Mesenchymal stem cell (in vitro differentiated cells and primary cell): ENCODE data around the gene TRIM74.
A peak's percentile ranks its signal among the peaks of the same experiment; 100 is the strongest.
"Not testable (repeated sequence)": the region's sequence is repeated elsewhere in the genome, so short reads cannot be mapped to it uniquely, and the experiment has no call there.

ENCODE experiments used
- DNase-seq: peaks from one replicate; pipeline ENCODE4 v3.0.0-alpha.2; 2013
- H2AFZ ChIP-seq: one replicate; pipeline ENCODE4 v1.6.1; 2013; ENCODE audit warnings: low read depth, mild to moderate bottlenecking, control low read depth, inconsistent platforms, low read length, moderate library complexity
- H2AK5ac ChIP-seq: 2 replicates; pipeline ENCODE4 v1.6.1; 2013; ENCODE audit warnings: low read length, moderate library complexity, mild to moderate bottlenecking, inconsistent platforms; ENCODE audit not compliant: severe bottlenecking
- H2BK120ac ChIP-seq: one replicate; pipeline ENCODE4 v1.6.1; 2013; ENCODE audit warnings: low read depth, mild to moderate bottlenecking, inconsistent platforms, low read length, moderate library complexity
- H2BK12ac ChIP-seq, 2 experiments: one replicate each; pipeline ENCODE4 v1.6.1; 2013; ENCODE audit warnings: inconsistent platforms in 2 of 2, low read length in 2 of 2, mild to moderate bottlenecking in 2 of 2, moderate library complexity in 2 of 2, control low read depth in 1 of 2
- H2BK15ac ChIP-seq: one replicate; pipeline ENCODE4 v1.6.1; 2013; ENCODE audit warnings: mild to moderate bottlenecking, low read depth, inconsistent platforms; ENCODE audit not compliant: poor library complexity, severe bottlenecking
- H2BK5ac ChIP-seq: 2 replicates; pipeline ENCODE4 v1.6.1; 2013; ENCODE audit warnings: low read depth, mild to moderate bottlenecking, low read length, control low read depth, inconsistent platforms; ENCODE audit not compliant: poor library complexity, severe bottlenecking
- H3K14ac ChIP-seq, 2 experiments: one replicate each; pipeline ENCODE4 v1.6.1; 2013; ENCODE audit warnings: inconsistent platforms in 2 of 2, low read length in 2 of 2, control low read depth in 1 of 2, mild to moderate bottlenecking in 1 of 2, moderate library complexity in 1 of 2
- H3K18ac ChIP-seq, 2 experiments: one replicate each; pipeline ENCODE4 v1.6.1; 2013; ENCODE audit warnings: inconsistent platforms in 2 of 2, low read length in 2 of 2, control low read depth in 1 of 2, low read depth in 1 of 2, mild to moderate bottlenecking in 1 of 2
- H3K23ac ChIP-seq, 2 experiments: one replicate each; pipeline ENCODE4 v1.6.1; 2013; ENCODE audit warnings: inconsistent platforms in 2 of 2, low read length in 2 of 2, mild to moderate bottlenecking in 2 of 2, moderate library complexity in 2 of 2, control low read depth in 1 of 2
- H3K27ac ChIP-seq: 2 replicates; pipeline ENCODE4 v1.5.1; 2013; ENCODE audit warnings: mild to moderate bottlenecking, moderate library complexity, low read length, control low read depth, inconsistent platforms; ENCODE audit not compliant: poor library complexity, severe bottlenecking
- H3K27me3 ChIP-seq, 2 experiments: 2 replicates each; pipeline versions ENCODE4 v1.6.1 to v1.7.0; 2013; ENCODE audit warnings: low read length in 2 of 2, mild to moderate bottlenecking in 2 of 2, moderate library complexity in 2 of 2, control low read depth in 1 of 2, inconsistent platforms in 1 of 2; ENCODE audit not compliant: control insufficient read depth in 1 of 2, insufficient read depth in 1 of 2
- H3K36me3 ChIP-seq, 2 experiments: 2 replicates each; pipeline versions ENCODE4 v1.6.1 to v1.7.0; 2013; ENCODE audit warnings: low read length in 2 of 2, control low read depth in 1 of 2, inconsistent platforms in 1 of 2, low read depth in 1 of 2, mild to moderate bottlenecking in 1 of 2; ENCODE audit not compliant: insufficient read depth in 2 of 2, control insufficient read depth in 1 of 2
- H3K4ac ChIP-seq, 2 experiments: one replicate each; pipeline ENCODE4 v1.6.1; 2013; ENCODE audit warnings: inconsistent platforms in 2 of 2, low read length in 2 of 2, mild to moderate bottlenecking in 2 of 2, moderate library complexity in 2 of 2, control low read depth in 1 of 2, low read depth in 1 of 2
- H3K4me1 ChIP-seq: 2 replicates; pipeline ENCODE4 v1.6.1; 2013; ENCODE audit warnings: low read depth, low read length, control low read depth; ENCODE audit not compliant: control insufficient read depth, insufficient read depth
- H3K4me2 ChIP-seq: 2 replicates; pipeline ENCODE4 v1.6.1; 2013; ENCODE audit warnings: low read length, mild to moderate bottlenecking, inconsistent platforms; ENCODE audit not compliant: poor library complexity, severe bottlenecking
- H3K4me3 ChIP-seq, 2 experiments: 2 replicates each; pipeline versions ENCODE4 v1.5.1 to v1.7.0; 2013; ENCODE audit warnings: low read length in 2 of 2, mild to moderate bottlenecking in 2 of 2, control low read depth in 1 of 2, low read depth in 1 of 2; ENCODE audit not compliant: insufficient read depth in 1 of 2
- H3K79me1 ChIP-seq: replicated peaks from 2 replicates; pipeline ENCODE4 v1.6.1; 2013; ENCODE audit warnings: mild to moderate bottlenecking, control low read depth, low read length, inconsistent platforms; ENCODE audit not compliant: poor library complexity, severe bottlenecking
- H3K9ac ChIP-seq: 2 replicates; pipeline ENCODE4 v1.7.0; 2013; ENCODE audit warnings: mild to moderate bottlenecking, low read length, moderate library complexity
- H3K9me3 ChIP-seq: 2 replicates; pipeline ENCODE4 v1.7.0; 2013; ENCODE audit warnings: mild to moderate bottlenecking, low read length; ENCODE audit not compliant: control insufficient read depth
- H4K8ac ChIP-seq: one replicate; pipeline ENCODE4 v1.6.1; 2013; ENCODE audit warnings: inconsistent platforms, mild to moderate bottlenecking, low read length, moderate library complexity
- H4K91ac ChIP-seq: one replicate; pipeline ENCODE4 v1.6.1; 2013; ENCODE audit warnings: mild to moderate bottlenecking, low read length, inconsistent platforms
- WGBS: methylation state at CpG from one replicate; pipeline ENCODE4 v1.1.7; 2013; ENCODE audit warnings: mixed read lengths; 5-methylcytosine and 5-hydroxymethylcytosine counted together

The TRIM74 gene

DNA sequence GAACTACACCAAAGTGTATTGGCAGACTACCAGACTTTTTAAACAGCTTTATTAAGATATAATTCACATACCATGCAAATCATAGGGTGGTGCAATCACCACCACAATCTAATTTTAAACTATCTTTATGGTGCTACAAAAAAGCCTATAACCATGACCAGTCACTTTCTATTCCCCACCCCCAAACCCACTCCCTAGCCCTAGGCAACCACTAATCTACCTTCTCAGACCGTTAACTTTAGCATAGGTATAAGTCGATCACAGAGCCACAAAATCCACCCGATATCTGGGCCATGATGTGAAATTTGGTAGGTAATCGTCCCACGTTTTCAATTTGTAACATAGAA lies 44.9 kb downstream of the TRIM74 start:
- Histone ChIP-seq H2BK12ac (no peak overlapping the region), H3K27me3 (no peaks in the 10 kb centered on the region), H3K14ac (no peak overlapping the region), H3K4ac (peak overlapping the region in 1 of 2 experiments; percentile 68), H3K27ac (peak overlapping the region; percentile 96), H4K8ac (peak overlapping the region; percentile 92), H2AFZ (no peak overlapping the region), H3K4me3 (peak overlapping the region; percentile 85 to 97), H4K91ac (no peak overlapping the region), H2BK15ac (no peak overlapping the region), H2BK5ac (no peak overlapping the region), H3K9ac (peak overlapping the region; percentile 99), H3K9me3 (no peaks in the 10 kb centered on the region), H2BK120ac (no peak overlapping the region), H3K36me3 (peaks cover 11 to 33% of the 10 kb centered on the region in 2 experiments), H3K4me2 (peak overlapping the region; percentile 95), H2AK5ac (peak overlapping the region; percentile 65), H3K4me1 (peaks cover 5% of the 10 kb centered on the region), H3K23ac (no peak overlapping the region), H3K79me1 (peaks cover 19% of the 10 kb centered on the region), H3K18ac (peak overlapping the region in 1 of 2 experiments; percentile 62)
- WGBS, result 2% methylated on average over 4 of the region's 5 CpGs
- no peak for DNase-seq

DNA sequence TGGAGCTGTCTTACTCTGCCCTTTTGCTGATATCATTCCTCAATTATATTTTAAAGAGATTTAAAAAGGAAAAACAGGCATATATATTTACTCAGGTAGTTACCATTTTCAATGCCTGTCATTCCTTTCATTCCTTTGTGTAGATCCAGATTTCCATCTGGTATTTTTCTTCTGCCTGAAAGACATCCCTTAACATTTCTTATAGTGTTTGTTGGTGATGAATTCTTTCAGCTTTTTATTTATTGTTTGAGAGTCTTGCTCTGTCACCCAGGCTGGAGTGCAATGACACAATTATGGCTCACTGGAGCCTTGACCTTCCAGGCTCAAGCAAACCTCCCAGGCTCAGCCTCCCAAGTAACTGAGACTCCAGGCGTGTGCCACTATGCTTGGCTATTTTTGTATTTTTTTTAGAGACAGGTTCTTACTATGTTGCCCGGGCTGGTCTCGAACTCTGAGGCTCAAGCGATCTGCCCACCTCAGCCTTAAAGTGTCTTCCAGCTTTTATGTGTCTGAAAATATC lies 50.0 kb downstream of the TRIM74 start:
- Histone ChIP-seq H3K23ac (no peak overlapping the region), H2AK5ac (no peak overlapping the region), H3K9me3 (no peaks in the 10 kb centered on the region), H2AFZ (no peak overlapping the region), H3K79me1 (peaks cover 12% of the 10 kb centered on the region), H4K91ac (no peak overlapping the region), H4K8ac (no peak overlapping the region), H3K36me3 (peaks cover 7% of the 10 kb centered on the region in 2 experiments), H3K27ac (peak overlapping the region; percentile 69), H2BK5ac (no peak overlapping the region), H2BK120ac (no peak overlapping the region), H3K14ac (no peak overlapping the region), H3K4me2 (no peak overlapping the region), H3K4me1 (peaks cover 5% of the 10 kb centered on the region), H3K18ac (no peak overlapping the region), H3K4me3 (no peak overlapping the region), H3K4ac (no peak overlapping the region), H2BK12ac (no peak overlapping the region), H3K27me3 (no peaks in the 10 kb centered on the region), H3K9ac (no peak overlapping the region), H2BK15ac (no peak overlapping the region)
- DNase-seq, result no peak
- WGBS, result 95% methylated on average over 4 of the region's 4 CpGs

DNA sequence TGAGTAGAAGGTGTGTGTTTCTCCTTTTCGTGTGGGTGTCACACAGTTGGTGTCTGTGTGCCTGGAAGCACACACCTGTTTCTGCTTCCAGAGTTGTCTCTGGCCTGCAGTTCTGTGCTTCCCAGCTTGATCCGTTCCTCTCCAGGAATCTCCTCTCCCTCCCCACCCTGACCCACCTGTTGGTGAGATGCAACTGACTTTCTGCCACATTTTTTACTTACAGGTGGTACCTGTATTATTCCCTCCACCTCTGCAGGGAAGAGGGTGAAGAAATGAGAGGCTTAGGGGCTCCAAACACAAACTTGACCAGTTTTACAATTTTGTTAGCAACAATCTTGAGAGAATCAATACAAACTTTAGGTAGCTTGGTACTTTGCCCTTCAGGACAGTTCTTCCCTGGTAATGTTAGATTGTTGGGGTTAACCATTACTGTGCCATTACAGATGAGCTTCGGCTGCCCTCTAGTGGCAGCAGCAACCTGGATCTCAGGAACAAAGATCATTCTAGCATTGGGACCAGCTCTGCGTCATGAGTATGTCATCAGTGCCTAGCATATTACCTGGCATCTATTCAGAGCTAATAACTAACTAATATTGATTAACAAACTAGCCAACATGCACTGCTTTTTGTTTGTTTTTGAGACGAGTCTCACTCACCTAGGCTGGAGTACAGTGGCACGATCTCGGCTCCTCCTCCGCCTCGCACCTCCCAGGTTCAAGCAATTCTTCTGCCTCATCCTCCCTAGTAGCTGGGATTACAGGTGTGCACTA lies 54.3 kb downstream of the TRIM74 start:
- not testable (repeated sequence) for H3K27me3 ChIP-seq, H3K9ac ChIP-seq, H2BK120ac ChIP-seq, H3K4me1 ChIP-seq, H2AFZ ChIP-seq, H4K91ac ChIP-seq, H3K4me2 ChIP-seq, H3K4me3 ChIP-seq, H3K18ac ChIP-seq, H3K27ac ChIP-seq, H2BK15ac ChIP-seq, H3K9me3 ChIP-seq, H4K8ac ChIP-seq, H3K4ac ChIP-seq, H2BK5ac ChIP-seq, H3K23ac ChIP-seq, H3K14ac ChIP-seq, H2AK5ac ChIP-seq
- DNase-seq, result peak; percentile 65
- peak overlapping the region in 1 of 2 experiments; percentile 42 for H2BK12ac ChIP-seq
- 73% methylated on average over 9 of the region's 9 CpGs for WGBS
- H3K36me3 ChIP-seq, result peaks cover 16 to 22% of the 10 kb centered on the region in 2 experiments
- H3K79me1 ChIP-seq, result peaks cover 12% of the 10 kb centered on the region

DNA sequence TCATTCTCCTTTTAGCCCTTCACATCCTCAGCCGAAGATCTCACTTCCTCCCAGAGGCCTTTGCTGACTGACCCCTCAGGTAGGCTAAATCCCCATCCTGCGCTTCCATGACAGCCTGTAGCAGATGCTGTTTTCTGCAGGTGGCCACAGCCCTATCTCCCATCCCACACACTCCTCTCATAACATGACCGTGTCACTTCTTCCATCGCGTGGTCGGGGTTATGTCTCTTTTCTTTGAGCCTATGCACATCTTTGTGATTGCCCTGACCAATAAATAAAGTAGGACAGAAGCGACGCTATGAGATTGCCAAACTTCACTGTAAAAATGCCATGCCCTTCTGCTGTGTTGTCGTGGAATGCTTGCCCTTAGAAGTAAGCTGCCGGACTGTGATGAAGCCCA lies 55.5 kb downstream of the TRIM74 start:
- not testable (repeated sequence) for H3K4me1 ChIP-seq, H3K23ac ChIP-seq, H2AFZ ChIP-seq, DNase-seq, H2AK5ac ChIP-seq, H2BK5ac ChIP-seq, H2BK120ac ChIP-seq, H3K18ac ChIP-seq, H4K8ac ChIP-seq, H4K91ac ChIP-seq, H3K4me2 ChIP-seq, H3K27me3 ChIP-seq, H3K14ac ChIP-seq, H3K4ac ChIP-seq, H2BK12ac ChIP-seq, H3K4me3 ChIP-seq, H3K9me3 ChIP-seq, H2BK15ac ChIP-seq, H3K9ac ChIP-seq, H3K27ac ChIP-seq
- H3K79me1 ChIP-seq, result peaks cover 14% of the 10 kb centered on the region
- peaks cover 18 to 22% of the 10 kb centered on the region in 2 experiments for H3K36me3 ChIP-seq
- WGBS, result 92% methylated on average over 10 of the region's 10 CpGs
